AG08396 (cell line): ENCODE measurements around the gene CCDC157.
A peak's percentile ranks its signal among the peaks of the same experiment; 100 is the strongest.
"Not testable (repeated sequence)": the region's sequence is repeated elsewhere in the genome, so short reads cannot be mapped to it uniquely, and the experiment has no call there.

Source experiments
- DNase-seq: peaks from one replicate; pipeline ENCODE4 v3.0.0; 2012; ENCODE audit warnings: low spot score, mixed read lengths

CCDC157 gene

GRCh38 chr22:30326255-30326705, 30.5 kb upstream of the CCDC157 start:
- peak; percentile 40 for DNase-seq

DNA sequence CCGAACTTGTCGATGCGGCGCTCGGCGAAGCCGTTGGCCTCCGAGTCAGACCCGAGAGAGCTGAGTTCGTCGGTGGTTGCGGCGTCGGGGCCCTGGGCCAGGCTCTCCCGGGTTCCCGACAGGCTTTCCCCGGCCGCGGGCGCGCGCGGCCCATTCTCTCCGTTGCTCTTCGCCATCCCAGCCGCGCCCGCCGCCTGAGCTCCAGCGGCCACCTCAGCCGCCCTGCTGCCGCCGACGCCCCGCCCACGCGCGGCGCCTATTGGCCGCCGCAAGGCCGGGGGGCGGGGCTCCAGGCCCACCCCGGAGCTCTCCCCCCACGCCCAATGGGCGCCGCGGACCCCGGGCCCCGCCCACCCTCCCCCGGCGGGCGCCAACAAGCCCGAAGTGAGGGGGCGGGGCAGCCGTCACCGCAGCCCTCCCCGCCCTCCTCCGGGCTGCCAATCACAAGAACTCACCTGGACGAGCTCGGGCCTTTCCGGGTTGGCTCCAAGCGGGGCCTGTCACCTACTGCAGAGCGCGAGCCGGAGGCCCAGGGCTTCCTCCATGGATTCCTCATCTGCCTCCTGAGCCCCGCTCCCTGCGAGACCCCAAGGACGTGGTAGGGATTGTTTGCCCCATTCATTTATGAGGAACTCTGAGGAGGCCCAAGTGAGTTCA, 30.0 kb upstream of the CCDC157 start, which contains the start of gene TBC1D10A:
TBC1D10A (minus strand) TSS at position 236 of the 657 bp plus-strand sequence; CDS start at position 176, 60 bp downstream.
- DNase-seq: peak; percentile 99

DNA sequence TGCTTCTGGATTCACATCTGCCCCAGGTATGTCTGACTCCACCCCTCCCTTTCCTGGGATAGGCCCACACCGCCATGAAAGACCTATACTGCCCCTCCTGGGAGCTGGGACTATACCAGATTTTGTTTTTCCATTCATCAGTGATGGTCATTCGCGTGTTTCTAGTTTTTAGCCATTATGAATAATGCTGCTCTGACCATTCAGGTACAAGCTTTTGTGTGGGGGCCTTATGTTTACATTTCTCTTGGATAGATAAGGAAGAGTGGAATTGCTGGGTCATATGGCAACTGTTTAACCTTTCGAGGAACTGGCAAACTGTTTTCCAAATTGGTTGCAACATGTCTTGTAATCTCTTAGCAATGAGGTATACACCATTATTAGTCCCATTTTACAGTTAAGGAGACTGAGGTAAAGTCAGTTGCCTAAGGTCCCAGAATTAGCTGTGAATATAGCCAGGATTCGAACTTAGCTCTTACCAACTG, 28.9 kb upstream of the CCDC157 start:
- no peak for DNase-seq

DNA sequence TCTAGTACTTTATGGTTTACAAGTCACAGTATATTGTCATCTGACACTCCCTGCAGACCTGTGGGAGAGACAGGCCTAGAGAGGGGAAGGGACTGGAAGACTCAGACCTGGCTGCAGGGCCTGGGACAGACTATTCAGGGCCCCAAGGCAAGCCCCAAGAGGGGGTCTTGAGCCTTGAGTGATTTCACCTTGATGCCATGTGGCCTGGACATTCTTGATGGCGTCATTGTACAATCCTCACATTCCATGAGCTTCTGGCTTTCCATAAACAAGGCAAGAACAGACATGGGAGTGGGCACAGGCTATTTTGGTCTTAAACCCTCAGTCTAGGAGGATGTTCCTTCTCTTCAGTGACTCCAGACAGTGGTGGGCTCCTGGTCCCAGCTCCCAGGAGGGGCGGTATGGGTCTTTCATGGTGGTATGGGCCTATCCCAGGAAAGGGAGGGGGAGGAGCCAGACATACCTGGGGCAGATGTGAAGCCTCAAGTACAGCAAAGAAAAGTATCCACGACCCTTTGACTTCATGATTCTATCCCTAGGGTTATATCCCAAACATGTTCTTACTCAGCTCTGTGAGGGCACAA, 28.2 kb upstream of the CCDC157 start:
- no peak for DNase-seq

- DNase-seq: no peak
These were observed 24.3 kb upstream of the CCDC157 start for GRCh38 chr22:30332551-30332950.

GRCh38 chr22:30332994-30333706, 23.7 kb upstream of the CCDC157 start:
- DNase-seq: no peak

DNA sequence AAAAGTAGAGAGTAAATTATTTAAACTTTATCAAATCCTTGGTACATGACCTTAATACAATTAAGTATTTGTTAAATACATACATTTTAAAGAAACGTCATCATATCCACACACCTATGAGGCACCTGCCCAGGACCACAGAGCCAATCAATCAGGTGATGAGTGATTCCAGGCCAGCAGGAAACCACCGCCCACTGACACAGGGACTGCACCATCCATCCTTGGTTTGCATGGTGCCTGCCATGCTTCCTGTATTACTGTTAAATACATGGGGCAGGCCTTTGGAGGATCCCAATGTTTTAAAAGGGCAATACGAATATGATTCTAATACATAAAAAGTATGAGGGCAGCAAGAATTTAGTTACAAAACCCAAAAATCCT, 23.1 kb upstream of the CCDC157 start:
- no peak for DNase-seq

- DNase-seq: no peak
These were observed 22.2 kb upstream of the CCDC157 start for GRCh38 chr22:30334646-30335045.

GRCh38 chr22:30335236-30335635, 21.6 kb upstream of the CCDC157 start:
- no peak for DNase-seq

DNA sequence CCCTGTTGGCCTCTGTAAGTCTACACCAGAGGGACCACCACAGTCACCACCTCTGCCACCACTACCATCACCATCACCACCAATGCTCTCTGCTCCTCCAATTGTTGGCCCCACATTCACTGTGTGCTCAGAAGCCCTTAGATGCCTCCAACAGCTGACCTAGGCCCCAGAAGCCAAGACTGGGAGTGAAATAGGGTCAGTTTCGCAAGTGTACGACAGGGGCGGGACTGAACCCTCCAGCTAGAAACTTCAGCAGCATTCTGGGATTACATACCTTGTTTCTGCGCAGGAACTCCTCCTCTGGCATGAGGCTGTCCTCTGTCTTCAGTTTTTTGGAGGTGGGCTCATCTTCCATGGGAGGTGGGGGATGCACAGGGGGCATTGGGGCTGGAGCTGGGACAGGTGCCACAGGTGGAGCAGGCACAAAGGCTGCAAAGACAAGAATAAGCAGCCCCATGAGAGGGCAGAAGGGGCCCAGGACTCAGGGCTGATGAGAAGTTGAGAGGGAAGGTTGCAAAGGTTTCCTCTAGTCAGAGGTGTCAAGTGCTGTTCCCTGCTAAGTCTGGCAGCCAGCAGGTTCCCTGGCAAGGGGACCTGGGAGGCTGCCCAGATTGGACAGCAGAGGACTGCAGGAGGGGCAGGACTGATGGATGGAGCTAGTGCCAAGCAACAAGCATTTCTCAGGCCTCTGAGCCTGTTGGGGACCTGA, 19.9 kb upstream of the CCDC157 start:
- DNase-seq: no peak

DNA sequence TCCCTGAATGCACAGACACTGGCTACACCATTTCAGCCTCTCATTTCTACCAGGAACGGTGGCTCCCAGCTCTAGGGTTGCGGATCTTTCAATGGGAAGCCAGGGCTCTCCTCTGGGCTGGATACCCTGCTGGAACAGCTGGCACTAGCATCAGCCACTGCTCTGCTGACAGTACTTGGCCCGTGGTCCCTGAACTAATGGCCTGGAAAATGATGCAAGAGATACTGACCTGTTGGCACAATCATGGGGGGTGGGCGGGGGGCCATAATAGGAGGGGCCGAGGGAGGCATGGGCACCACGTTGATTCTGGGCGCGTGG, 19.4 kb upstream of the CCDC157 start:
- DNase-seq: no peak

- DNase-seq: not testable (repeated sequence)
These were observed 18.5 kb upstream of the CCDC157 start for GRCh38 chr22:30338341-30338740.

DNA sequence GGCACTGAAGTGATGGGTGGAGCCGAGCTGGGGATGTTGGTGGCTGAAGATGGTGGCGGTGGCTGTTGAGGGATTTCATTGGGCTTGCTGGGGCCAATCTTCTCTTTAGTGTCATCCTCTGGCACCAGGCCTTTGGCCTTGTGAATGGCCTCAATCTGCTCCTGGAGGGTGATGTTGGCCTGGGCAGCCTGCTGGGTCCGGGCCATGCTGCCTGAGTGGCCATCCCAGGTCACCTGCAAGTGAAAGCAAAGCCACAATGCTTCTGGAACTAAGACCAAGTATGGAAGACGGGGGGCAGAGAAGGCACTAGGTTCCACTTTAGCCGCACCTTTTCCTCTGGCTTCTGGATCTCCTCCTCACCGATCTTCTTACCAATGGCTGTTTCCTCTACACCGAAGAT, 18.0 kb upstream of the CCDC157 start:
- DNase-seq: no peak

- no peak for DNase-seq
These were observed 15.7 kb upstream of the CCDC157 start for GRCh38 chr22:30340911-30341685.

GRCh38 chr22:30344447-30345200, 12.2 kb upstream of the CCDC157 start:
- DNase-seq: no peak

GRCh38 chr22:30347255-30347892, 9.4 kb upstream of the CCDC157 start:
- DNase-seq: no peak

GRCh38 chr22:30348404-30348803, 8.4 kb upstream of the CCDC157 start:
- no peak for DNase-seq

DNA sequence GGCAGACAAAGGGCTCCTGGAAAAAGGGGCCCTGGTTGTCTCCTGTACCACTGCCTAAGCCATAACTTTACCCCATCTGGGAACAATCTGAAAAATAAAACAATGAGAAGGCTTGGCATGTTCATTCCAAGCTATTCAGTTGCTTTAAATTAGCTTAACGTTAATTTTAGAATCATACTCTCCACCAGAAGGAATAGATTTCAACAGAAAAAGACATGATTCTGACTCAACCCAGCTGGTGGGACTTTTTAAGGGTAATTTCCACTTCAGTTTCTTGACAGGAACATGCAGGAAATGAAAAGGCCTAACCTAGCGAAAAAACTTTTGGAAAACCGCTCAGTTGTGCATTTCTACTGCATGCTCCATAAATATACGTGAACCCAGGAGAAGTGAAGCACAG, 8.0 kb upstream of the CCDC157 start:
- no peak for DNase-seq

DNA sequence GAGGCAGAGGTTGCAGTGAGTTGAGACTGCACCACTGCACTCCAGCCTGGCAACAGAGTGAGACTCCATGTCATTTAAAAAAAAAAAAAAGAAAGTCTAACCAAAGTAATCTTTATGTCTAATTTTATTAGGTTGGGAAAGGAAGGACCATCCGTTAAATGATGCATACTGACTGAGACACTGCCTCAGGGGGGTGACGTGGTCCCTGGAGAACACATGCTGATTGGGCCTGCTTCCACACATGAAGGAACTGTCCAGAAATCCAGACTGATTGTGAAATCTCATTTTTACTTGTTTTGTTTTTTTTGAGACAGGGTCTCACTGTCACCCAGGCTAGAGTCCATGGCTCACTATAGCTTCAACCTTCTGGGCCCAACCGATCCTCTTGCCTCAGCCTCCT, 5.6 kb upstream of the CCDC157 start:
- no peak for DNase-seq

GRCh38 chr22:30354644-30355043, 2.2 kb upstream of the CCDC157 start:
- DNase-seq: no peak

GRCh38 chr22:30357236-30357570, 396 bp downstream of the CCDC157 start:
- no peak for DNase-seq
